Pulmonary artery endothelial cell (primary cell): ENCODE data around the gene PHYH. TPM values are rescaled to one million over a fixed set of nuclear protein-coding genes. Genes with fewer than 3 reads are reported as not detected.
"Not testable (repeated sequence)": the region's sequence is repeated elsewhere in the genome, so short reads cannot be mapped to it uniquely, and the experiment has no call there.

Experiments
- DNase-seq: peaks from one replicate; pipeline ENCODE4 v3.0.0-alpha.2; 2011; ENCODE audit warnings: low read depth, low spot score
- total RNA-seq: library from RNA; depleted of rRNA; stranded (reverse); fragments of >200 nt; gene quantifications from 2 replicates; pipeline ENCODE4 v1.2.3, GENCODE V29; 2014

PHYH gene
- total RNA-seq, 1 donor from 2014 or later, result 8.6 TPM

DNA sequence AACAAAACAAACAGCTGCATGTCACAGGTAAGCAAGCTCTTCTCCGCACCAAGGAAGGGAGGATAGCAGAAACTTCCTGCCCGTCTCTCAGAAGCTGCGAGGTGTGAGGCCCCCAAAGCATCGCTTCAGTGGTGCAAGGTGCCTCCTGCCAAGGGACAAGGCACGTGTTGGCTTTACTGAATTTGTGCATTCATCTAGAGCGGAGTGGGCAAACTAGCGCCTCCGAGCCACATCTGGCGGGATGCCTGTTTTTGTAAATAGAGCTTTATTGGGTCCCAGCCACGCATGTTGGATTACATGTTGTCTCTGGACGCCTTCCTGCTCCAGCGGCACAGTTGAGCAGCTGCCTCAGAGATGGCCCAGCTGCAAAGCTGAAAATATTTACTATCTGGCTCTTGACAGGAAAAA, 27.7 kb downstream of the PHYH start:
- no peak for DNase-seq

DNA sequence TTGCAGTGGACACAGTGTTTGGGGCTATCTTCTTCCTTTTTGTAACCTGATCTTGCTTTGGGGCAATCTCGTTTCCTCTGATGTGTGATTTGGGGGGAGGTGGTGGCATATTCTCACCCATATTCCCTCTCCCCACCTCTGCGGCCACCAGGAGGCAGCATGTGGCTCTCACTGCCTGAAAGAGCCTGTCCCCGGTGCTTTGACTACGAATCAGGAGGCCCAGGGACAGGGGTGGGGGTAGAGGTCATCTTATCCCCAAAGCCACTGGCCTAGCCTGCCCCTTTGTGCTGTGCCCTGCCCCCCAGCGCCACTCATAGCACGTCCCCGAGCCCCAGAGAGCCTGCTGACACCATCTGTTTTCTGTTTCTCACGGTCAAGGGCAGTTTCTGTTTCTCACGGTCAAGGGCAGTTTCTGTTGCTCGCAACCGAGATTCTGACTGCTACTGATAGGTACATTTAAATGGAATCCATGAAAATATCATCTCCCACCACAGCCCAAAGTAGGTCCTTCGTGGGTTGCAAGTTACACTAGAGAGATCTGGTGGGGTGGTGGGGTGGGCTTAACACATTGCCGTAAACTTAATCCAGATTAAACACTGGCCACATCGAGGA, 28.2 kb downstream of the PHYH start:
- no peak for DNase-seq

DNA sequence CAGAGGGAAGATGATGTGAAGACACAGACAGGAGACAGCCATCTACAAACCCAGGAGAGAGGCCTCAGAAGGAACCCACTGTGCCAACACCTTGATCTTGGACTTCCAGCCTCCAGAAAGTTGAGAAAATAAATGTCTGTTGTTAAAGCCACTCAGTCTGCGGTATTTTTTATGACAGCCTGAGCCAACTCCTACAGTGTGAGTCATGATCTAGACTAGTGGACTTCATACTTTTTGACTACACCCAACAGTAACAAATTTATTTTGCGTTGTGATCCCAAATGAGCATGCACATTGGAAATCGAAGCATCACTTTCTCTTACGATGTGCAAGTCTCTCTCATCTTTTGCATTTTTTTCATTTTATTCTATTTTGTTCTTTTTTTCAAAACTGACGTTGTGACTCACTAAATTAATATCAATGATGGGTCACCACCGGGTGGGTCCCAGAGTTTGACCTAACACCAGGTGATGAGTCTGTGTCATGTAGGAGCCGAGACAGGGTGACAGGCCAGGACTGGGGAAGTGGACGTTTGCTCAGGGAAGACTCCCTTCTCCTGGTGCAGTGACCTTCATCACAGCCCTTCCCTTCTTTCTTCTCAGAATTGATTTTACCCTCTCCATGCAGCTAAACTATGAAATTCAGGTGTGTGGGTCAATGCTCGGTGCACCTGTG, 28.9 kb downstream of the PHYH start:
- no peak for DNase-seq

DNA sequence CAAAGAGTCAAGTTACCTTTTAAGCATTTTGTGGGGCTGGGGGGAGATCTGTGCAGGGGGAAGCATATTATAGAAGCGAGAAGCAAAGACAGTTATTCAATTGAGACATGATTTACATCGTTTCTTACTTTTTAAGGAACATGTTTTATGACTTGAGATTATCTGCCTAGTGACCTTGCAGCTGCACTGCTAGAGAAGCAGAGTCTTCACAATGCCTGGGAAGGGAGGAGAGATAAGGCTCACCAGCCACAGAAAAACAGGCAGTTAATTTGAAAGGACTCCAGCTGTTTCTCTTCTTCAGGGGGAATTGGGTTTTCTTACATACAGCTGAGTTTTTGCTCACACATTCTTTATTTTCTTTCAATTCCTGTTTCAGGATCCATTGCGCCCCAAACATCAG, 31.0 kb downstream of the PHYH start:
- no peak for DNase-seq

DNA sequence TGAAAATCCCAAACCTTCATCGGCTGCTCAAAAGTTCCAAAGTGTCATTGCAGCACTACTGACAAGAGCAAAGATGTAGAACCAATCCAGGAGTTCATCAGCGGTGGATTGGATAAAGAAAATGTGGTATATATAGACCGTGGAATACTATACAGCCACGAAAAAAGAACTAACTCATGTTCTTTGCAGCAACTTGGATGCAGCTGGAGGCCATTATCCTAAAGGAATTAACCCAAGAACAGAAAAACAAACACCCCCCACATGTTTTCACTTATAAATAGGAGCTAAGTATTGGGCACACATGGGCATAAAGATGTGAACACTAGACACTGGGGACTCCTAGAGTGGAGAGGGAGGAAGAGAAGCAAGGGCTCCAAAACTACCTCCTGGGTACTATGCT, 31.6 kb downstream of the PHYH start:
- no peak for DNase-seq

DNA sequence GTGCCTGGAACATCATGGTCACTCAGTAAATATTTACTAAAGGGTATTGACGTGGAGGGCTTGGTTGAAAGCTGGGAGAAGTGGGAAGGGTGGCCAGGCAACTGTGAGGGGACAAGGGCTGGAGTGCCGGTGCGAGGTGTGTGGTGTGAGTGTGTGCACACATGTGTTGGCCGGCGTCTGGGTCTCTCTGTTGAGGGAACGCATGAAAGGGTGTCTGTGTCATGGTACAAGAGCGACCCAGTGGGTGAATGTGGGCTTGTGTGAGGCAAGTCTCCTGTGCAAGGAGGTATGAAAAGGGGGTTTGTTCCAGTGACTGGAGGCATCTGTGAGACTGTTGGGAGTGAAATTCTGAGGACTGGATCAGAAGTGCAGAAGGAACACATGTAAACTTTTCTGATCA, 36.3 kb downstream of the PHYH start:
- no peak for DNase-seq

DNA sequence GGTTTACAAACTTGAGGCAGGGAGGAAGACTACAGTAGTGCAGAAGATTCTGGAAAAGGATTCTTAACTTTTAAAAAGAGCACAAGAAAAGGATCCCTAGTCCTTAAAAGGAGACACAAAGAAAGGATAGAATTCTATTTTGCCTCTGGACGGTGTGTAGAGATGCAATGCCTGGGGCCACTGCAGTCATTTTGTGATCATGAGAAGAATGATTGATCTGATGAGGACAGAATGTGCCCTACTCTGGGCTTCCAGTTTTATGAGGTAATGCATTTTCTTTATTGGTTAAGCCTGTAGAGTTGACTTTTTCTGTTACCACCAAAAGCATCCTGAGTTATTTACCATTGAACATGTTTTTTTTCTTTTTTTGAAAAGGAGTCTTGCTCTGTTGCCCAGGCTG, 37.4 kb downstream of the PHYH start:
- no peak for DNase-seq

DNA sequence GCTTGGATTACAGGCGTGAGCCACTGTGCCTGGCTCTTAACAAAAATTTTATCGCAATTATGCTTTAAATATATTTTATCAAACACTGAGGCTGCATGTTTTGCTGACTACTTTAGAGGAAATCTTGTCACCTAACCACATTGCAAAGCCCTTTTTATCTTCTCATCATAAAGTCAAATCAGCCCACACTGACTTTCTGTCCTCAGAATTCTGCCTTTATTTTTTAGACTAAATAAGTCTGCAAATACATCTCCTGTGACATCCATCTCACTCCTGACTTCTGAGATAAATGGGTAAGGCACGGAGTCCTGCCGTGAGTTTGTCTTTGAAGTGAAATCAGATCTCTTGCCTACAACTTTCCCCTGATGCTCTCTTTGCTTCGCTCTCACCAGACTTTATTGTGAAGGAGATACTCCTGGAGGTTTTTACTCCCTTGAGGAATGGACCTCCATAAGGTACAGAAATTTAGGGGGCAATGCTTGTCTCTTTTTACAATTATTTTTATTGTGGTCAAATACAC, 42.2 kb downstream of the PHYH start:
- no peak for DNase-seq

DNA sequence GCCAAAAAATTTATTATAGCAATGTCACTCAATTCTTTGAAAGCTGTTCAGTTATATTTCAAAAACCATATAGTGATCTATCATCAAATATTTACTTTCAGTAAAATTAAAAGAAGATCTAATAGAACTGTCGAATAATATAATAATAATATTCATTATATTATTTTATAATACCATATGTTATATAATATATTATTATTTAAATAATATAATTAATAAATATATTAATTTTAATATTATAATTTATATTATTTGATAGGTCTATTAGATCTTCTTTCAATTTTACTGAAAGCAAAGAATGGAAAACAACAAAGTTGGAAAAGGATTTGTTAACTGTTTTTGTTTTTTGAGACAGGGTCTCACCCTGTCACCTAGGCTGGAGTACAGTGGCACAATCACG, 43.2 kb downstream of the PHYH start:
- DNase-seq, result no peak

DNA sequence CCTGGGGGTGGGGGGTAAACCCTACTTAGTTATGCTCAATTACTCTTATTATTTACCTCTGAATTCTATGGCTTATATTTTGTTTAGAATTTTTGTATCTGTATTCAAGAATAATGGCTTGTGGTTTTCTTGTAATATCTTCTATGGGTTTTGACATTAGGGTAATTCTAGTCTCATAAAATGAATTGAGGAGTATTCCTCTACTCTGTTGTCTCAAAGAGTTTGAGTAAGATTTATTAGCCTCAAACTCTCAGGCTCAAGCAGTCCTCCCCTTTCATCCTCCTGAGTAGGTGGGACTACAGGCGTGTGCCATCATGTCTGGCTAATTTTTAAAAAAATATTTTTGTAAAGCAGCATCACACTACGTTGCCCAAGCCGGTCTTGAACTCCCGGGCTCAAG, 46.1 kb downstream of the PHYH start:
- no peak for DNase-seq

DNA sequence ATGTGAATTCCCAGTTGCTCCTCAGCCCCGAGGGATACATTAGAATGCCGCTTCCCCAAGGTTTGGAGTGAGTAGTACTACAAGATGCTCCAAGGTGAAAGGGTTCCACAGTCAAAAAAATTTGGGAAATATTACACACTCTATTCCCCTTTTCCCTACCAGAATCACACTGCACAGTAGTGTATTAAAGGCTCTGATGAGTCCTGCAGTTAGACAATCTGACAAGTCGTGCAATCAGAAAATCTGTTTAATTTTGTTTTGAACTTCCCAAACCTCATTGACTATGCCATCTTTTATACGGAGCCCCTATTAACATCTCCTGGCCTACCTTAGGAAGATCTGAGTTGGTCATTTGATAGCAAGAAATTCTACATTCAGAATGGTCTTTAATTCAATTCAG, 52.1 kb downstream of the PHYH start:
- DNase-seq, result no peak

DNA sequence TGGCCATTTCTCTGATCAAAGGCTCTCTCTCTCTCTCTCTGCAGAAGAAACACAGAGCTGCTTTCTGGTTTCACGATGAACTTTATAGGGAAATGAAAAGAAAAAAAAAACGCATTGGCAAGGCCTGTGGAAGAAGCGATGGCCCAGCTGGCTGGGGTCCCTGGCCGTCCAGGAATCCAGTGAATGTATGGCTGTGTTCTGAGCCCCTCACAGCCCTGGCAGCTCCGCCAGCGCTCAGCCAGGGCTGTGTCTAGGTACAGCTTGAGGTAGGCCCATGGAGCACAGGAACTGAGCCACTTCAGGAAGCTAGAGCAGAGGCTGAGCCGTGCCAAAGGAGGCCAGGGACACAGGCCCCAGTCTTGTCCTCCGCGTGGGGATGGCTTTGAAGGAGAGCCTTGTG, 52.6 kb downstream of the PHYH start:
- no peak for DNase-seq

DNA sequence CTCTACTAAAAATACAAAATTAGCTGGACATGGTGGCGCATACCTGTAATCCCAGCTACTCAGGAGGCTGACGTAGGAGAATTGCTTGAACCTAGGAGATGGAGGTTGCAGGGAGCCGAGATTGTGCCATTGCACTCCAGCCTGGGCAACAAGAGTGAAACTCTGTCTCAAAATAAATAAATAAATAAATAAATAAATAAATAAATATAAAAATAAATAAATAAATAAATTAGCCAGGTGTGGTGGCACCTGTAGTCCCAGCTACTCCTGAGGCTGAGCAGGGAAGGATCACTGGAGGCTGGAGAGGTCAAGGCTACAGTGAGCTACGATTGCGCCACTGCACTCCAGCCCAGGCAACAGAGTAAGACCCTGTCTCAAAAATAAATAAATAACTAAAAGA, 57.6 kb downstream of the PHYH start:
- DNase-seq, result not testable (repeated sequence)

DNA sequence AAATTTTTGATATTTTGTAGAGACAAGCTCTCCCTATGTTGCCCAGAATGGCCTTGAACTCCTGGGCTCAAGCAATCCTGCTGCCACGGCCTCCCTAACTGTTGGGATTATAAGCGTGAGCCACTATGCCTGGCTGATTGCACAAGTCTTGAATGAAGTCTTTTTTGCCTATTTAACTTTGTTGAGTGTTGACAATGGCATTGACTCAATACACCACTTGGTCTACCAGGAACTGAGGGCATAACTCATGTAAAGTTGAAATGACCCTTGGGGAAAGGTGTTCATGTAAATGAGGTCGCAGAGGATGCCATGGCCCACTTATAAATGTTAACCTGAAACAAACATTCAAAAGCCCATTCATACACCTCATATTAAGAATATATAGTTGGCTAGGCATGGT, 58.3 kb downstream of the PHYH start:
- no peak for DNase-seq

DNA sequence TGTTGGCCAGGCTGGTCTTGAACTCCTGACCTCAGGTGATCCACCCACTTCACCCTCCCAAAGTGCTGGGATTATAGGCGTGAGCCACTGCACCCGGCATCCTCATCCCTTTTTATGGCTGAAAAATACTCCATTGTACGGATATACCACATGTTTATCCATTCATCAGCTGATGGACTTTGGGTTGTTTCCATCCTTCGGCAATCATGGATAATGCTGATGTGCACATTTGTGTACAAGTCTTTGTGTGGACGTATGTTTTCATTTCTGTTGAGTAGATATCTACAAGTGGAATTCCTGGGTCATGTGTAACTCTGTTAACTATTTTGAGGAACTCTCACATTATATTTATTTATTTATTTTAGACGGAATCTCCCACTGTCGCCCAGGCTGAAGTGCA, 59.9 kb downstream of the PHYH start:
- no peak for DNase-seq

DNA sequence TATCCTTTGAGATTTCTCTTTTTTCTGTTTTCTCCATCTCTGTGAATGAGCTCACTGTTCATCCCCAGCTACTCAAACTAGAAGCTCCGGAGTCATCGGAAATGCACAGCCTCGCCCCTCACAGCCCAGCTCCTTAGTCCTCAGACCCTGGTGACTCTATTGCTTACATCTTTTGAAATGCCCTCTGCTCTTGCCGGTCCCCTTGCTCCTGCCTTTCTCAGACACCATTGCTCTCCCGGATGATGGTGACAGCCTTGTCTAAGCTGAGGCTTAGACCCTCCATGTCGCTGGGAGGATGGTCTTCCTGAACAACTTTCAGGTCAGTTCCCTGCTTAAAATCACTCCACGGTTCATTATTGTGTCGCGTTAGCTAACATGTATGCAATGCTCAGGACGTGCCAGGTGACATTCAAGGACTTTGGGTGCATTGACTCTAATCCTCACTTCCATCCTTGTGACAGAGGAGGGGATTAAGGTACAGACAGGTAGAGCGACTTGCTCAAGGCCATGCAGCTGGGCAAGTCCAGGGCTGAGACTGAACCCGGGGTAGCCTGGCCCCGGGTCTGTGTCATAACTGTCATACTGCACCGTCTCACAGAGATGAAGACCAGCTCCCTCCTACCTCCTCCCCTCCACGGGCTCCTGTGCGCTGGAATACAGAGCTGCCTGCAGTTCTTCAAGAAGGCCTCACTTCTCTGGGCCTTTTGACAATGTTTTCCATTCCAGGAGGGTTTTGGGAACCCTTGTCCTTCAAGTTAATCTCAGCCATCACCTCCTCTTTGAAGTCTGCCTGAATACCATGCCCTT, 61.4 kb downstream of the PHYH start:
- DNase-seq, result no peak

DNA sequence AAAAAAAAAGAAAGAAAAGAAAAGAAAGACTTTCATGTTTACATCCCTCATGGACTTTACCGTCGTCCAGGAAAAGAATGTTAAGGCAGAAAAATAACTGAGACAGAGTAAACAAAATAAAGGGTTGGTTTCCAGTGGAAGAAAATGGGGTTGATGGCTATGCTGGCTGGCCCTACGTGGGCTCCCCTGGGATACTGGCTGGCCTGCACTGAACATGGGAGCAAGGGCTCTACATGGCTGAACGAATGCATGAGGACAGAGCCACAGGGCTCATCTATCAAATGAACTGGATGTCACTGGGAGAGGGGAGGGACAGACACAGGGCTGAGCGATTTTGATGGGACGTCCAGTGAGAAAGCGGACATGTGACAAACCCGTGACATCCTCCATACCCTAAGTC, 63.2 kb downstream of the PHYH start:
- DNase-seq, result no peak

DNA sequence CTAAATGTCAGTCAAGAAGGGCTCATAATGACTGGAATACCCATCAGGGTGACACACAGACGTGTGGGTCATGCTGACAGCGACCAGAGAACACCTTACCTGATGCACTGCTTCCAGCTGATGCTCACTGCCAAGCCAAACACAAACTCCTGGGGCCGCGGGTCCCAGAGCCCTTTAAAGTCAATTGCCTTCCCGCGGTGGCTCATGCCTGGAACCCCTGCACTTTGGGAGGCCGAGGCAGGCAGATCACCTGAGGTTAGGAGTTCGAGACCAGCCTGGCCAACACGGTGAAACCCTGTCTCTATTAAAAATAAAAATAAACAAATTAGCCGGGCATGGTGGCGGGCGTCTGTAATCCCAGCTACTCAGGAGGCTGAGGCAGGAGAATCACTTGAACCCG, 65.1 kb downstream of the PHYH start:
- not testable (repeated sequence) for DNase-seq

DNA sequence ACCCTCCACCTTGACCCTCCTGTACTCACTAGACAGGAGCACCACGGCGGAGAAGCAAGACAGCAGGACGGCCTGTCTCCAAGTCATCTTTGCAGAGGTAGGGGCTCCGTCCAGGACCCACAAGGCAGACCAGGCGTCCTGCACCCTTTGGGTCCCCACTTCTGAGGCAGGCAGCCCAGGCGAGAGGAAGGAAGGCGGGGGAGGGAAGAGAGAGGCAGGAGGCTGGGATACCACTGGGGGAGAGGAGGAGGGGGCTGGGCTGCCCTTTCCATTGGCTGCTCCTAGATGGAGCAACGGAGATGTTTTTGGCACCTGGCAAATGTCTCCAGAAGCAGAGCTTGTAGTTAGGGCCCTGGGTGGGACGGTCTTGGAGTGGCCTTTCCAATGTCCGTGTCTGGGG, 65.7 kb downstream of the PHYH start, which contains the start of gene UCMA:
UCMA (minus strand) TSS at position 203 of the 400 bp plus-strand sequence; CDS start at position 87, 116 bp downstream.
- no peak for DNase-seq

DNA sequence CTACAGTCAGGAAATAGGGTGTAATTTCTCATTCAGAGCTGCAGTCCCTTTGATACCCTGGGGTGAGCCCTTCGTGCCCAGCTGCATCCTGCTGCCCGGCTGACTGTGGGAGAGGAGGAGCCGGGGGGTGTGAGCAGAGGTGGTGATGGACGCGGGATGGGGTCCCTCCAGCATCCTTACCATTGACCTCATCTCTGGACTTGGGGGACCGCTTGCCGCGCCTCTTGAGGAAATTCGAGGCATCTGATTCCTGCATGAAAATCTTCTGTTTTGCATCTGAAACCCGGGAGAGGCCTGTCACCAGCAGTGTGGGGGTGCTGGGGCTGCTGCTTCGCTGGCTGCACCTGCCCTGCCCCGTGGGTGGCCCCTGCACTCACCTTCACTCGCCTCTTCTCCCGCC, 66.5 kb downstream of the PHYH start:
- no peak for DNase-seq

DNA sequence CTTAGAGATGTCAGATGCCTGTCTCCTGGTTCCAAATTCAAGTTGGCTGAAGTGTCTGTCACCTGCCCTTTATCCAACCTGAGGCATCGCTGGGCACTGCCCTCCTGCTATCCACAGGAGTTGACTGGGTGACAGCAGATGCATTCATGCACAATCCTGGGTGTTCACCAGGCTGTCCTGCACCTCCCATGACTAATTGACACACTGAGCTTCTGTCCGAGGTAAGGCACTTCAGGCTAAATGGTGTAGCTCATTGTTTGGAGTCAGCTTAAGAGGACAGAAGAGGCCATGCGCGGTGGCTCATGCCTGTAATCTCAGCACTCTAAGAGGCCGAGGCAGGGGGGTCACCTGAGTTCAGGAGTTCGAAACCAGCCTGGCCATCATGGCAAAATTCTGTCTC, 68.1 kb downstream of the PHYH start:
- no peak for DNase-seq

DNA sequence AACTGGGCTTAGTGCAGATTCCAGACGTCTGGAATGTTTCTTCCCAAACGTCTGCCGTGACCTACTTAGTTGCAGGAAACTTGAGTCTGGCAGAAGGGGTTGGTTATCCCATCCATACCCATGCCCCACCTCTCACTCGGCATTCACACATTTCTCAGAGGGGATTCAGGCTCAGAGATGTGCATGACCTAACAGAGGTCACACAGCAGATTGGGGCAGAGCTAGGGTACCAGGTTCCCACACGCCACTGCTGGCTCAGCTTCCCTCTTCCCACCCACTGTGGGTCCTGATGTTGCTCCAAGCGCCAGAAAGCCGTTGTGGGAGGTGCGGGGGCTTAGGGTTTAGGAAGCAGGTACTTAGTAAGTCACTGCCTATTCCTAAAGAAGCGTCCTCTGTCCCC, 68.7 kb downstream of the PHYH start:
- DNase-seq, result no peak
